NCI-H1930 (cell line): Measurements from ENCODE around the gene TXNDC2.

Experiments used
- DNase-seq, 2 experiments: peaks; one replicate each; lab custom pipeline; 2025; lab: John Stamatoyannopoulos, UW

The TXNDC2 gene

DNA sequence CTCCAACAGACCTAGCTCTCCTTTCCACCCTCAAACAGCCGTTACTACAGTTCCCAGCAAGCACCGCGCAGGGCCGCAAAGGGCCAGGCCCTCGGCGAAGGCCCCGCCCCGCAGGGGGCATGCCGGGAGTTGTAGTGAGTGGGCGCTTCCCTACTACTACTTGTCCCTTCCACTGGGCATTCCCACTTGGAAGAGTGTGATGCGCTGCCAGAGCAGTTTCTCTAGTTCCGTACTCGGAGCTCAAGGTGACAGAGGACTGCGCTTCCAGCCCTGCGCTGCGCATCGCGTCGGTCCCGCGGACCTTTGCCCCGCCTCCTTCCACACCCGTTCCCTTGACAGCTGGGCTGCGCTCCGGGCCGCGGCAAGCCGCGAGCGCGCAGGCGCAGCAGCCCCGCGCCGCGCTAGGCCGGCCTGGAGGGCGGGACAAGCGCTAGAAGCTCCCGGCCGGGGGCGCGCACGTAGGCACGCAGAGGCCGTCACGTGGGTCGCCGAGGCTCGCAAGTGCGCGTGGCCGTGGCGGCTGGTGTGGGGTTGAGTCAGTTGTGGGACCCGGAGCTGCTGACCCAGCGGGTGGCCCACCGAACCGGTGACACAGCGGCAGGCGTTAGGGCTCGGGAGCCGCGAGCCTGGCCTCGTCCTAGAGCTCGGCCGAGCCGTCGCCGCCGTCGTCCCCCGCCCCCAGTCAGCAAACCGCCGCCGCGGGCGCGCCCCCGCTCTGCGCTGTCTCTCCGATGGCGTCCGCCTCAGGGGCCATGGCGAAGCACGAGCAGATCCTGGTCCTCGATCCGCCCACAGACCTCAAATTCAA lies 28.0 kb downstream of the TXNDC2 start, which contains the start of gene VAPA:
TSS of gene VAPA (plus strand) at position 491 of the 808 bp plus-strand sequence. CDS start at position 732, 241 bp downstream.
- DNase-seq, result peak; percentile 83 to 85

- DNase-seq, result no peak
These were observed 28.5 kb downstream of the TXNDC2 start for GRCh38 chr18:9914334-9914583.

DNA sequence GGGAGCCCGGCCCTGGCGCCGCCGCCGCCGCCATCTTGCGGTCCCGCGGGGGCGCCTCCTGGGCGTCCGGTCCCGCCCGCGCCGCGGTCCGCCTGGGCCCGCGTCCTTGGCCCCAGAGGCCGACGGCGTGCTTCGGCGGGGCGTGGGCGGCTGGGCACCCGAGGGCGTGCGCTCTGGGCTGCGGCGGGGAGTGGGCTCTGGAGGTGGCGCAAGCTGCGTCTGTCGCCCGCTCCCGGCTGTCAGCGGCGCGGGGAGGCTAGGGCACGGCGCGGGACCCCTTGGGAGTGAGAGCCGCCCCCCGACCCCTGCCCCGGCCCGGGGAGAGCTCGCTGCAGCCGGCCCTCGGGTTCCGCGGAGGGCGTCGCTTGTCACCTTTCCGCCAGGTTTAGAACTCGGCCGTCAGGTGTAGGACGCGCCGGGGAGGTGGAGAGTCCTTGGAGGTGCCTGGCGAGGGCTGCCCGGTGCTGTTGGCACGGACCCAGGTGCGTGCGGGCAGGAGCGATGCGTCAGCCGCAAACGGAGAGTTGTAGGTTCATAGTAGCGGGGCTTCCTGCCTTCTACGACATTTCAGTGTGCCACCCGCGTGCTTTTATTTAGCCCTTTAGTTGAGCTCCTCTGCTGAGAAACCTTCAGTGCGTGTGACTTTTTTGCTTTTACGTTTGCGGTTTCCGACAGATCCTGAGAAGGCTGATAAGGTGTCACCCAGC lies 29.0 kb downstream of the TXNDC2 start:
- no peak for DNase-seq

- DNase-seq, result no peak
These were observed 29.7 kb downstream of the TXNDC2 start for GRCh38 chr18:9915291-9916076.

DNA sequence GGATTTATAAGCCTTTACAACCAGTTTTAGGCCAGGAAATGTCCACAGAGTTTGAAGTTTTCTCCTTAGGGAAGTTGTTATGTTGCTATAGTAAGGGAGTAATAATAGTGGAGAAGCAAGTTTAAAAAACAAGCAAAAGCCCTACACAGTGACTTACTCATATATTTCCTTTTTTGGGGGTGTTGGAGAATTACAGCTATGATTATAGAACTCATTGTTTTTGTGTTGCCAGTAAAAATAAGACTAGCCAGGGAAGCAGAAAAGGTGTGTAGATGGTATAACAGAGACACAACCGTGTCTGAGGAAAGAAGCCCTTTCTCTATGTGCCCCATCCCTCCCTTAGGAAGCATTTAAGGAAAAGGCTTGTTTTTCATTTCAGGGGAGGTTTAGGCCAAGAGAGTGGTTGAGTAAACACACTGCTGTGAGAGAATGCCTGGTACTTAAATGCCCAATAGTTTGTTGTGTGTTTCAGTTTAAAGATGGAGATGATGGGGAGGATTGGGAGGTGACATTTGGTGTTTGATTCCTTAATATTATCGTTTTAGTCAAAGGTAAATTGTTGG lies 30.4 kb downstream of the TXNDC2 start:
- no peak for DNase-seq

DNA sequence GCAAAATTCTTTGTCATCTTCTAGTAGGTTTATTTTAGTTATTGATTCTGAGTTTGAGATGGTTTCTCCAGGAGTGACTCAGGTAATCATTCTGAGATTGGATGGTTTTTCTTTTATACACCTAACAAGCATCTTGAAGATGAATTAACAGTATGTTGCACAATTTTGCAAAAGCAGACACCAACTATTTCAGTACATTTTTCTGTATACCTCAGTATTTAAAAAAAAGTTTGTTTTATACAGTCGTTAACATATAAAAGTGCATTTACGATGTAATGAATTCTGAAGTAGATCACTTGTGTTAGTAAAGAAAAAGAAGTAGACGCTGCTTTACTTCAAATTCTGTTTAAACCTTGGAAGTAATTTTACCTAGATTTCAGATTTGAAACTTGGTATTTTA lies 31.0 kb downstream of the TXNDC2 start:
- DNase-seq, result no peak

GRCh38 chr18:9918016-9918680 lies 32.4 kb downstream of the TXNDC2 start:
- no peak for DNase-seq

DNA sequence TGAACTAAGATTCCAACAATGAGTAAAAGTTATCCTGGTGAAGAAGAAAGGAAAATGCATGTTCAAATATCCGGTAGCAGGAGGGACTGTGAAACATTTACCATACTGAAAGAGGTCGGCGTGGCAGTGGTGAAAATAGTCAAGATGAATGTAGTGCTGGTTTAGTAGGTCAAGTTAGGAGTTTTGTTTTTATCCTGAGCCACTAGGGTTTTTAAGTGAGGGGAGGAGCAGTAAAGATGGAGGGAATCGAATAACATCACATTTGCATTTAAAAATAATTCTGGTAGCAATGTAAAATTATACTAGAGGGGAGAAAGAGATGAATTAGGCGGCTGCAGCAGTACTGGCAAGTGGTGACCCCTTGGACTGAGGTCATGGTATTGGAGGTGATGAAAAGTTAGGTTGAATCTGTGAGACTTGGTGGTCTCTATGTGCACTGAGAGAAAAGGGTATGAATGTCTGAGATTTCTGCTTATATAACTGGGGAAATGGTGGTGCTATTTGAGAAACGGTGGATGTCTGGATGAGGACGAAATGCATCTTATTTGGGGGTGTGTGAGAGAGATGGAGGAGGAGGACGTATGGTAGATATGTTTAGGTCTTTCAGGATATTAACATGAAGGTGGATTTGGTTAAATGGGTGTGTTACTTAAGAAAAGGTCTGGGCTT lies 33.9 kb downstream of the TXNDC2 start:
- DNase-seq, result no peak

- no peak for DNase-seq
These were observed 37.0 kb downstream of the TXNDC2 start for GRCh38 chr18:9922592-9923311.

GRCh38 chr18:9924371-9924943 lies 38.7 kb downstream of the TXNDC2 start:
- no peak for DNase-seq

DNA sequence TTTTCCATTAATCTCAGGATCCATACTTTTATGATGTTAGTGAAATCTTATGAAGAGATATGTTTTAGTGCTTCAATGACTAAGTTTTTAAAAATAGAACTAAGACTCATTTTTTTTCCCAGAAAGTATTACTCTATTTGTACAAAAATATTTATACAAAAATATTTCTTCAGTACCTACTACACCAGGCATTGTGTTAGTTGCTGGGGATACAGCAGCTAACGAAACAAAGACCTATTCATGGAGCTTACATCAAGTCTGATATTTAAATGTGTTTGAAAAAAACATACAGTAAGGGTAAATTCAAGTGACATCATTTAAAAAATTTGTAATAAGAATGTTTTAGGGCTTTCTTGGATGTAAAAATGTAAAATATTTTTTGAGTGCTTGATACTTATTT lies 39.6 kb downstream of the TXNDC2 start:
- no peak for DNase-seq

GRCh38 chr18:9925795-9926194 lies 40.0 kb downstream of the TXNDC2 start:
- DNase-seq, result no peak

DNA sequence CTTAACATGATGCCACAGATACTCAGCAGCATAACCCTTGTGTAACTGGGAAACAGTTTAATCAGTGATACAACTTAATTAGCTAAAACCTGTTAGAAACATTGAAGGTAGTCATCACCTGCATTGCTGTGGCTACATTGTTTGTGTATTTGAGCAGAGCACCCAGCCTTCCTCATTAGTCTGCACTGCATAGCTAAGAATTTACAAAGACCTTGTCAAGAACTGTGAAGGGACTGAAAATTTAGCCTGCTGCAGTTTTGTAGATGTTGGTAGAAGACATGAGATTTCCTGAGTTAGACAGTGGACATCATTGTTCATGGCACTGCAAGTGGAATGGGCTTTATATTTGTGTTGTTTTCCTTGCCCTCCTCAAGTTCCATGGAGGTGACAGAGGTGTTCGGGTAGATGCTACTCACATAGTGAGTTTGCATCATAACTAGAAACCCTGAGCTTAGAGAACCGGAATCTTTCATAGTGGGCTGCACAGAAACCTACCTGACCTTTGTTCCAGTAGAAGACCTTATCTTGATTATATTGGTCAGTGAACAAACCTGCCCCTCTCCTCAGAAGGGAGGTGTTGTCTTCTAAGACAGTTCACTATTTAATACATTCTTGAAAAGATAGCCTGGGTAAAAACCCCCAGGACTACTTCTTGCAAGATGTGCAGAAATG lies 40.6 kb downstream of the TXNDC2 start:
- no peak for DNase-seq

DNA sequence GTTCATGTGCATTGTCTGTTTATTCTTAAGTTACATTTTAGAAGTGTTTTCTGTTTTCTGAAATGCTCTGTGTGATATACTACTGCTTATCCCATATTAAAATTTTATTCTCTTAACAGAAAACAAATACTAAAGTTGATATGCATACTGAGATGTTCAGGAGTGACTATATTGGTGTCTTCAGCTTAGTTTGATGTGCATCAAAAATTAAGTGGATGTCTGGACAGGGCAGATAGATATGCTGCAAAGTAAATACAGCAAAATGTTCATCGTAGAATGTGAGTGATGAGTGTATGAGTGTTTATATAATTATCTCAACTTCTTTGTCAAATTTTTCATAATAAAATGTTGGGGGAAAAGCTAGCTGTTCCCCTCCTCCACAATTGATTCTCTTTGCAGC lies 41.2 kb downstream of the TXNDC2 start:
- no peak for DNase-seq

DNA sequence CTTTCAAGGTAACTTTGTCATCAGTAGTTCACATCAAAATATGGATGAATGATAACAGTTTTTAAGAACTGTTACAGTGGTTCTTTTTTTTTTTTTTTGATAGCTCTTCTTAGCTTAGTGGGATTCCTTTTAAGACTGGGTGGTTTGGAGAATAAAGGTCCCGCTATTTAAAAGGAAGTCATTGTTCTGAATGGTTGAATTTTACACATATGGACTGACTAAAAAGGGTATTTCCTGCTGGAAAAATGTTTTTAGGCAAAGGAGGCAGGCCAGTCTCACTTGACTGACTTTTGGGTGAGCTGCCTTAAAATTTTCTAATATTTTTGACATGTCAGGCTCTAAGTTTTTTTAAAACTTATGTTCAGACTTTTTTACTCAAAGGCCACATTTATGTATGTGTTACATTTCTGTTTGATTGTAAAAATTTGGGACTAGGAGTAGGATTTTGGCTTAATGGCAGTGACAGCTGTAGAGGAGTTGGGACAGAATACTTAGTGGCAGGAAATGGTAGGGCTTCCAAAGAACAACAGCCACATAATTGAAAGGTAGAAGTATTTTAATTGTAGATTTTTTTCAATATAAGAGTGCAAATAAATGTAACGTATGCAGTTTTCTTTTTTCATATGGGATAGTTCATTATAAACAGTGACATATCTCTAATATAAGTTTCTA lies 41.8 kb downstream of the TXNDC2 start:
- no peak for DNase-seq

GRCh38 chr18:9928646-9929259 lies 43.0 kb downstream of the TXNDC2 start:
- DNase-seq, result no peak

DNA sequence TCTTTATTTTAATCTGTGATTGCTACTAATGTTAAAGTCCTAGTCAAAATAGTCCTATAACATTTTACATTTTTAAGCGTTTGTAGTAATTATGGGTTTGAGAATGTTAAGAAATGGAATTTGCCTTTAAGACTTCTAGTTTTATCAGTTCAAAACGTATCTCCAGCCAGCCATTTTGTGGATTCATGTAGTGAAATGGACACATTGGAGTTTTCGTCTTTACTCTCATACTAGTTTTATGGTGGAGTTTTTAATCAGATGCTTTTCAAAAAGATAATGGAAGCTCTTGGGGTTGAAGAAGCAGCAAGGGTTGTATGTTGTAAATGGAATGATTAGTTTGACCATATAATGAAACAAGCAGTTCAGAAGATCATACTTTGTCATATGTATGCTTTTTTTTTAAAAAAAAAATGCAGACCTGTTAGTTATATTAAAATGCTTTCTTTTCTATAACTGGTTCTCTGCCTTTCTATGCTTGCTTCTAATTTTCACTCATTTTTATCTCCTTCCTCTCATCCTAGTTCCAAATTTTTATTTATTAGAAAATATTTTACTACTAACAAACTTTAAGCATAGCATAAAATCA lies 44.6 kb downstream of the TXNDC2 start:
- DNase-seq, result no peak

DNA sequence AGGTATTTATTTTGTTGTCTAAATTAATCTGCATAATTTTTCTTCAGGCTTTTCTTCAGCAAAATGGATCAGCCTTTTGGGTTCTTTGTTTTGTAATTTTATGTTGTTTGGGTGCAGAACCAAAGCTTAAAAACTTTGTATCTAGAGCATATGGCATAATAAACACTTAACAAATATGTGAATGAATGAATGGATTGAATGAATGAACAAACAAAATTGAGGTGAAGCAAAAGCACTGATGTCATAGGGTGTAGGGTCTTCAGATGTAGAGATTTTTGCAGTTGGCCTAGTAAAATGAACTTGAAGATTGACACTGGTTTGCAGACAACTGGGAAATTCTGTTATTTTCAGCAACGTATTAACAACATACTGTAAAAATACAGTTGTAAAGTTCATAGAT lies 45.4 kb downstream of the TXNDC2 start:
- no peak for DNase-seq
